ENCODE data around the gene H6PD. TPM values are rescaled to one million over a fixed set of nuclear protein-coding genes. Genes with fewer than 3 reads are reported as not detected.

The H6PD gene
- total and polyA plus RNA-seq, 7 donors, result 5.8 to 56.8 (median 23.4) TPM

GRCh38 chr1:9190234-9190633, 44.3 kb upstream of the H6PD start:
- Histone ChIP-seq H3K4me3 (no peak overlapping the region), H3K9me3 (no peaks in the 10 kb centered on the region), H3K36me3 (ENCODE audit: insufficient read depth in 1 of 2, low read depth in 1 of 2) (no peaks in the 10 kb centered on the region), H3K4me1 (no peaks in the 10 kb centered on the region), H3K27me3 (ENCODE audit: insufficient read depth in 3 of 3, low read length in 2 of 3) (no peaks in the 10 kb centered on the region), H3K27ac (no peak overlapping the region)
- 92 to 97% (median 94%) methylated on average over 5 of the region's 5 CpGs for WGBS, 3 donors
- no peak for DNase-seq
- TF ChIP-seq CTCF (IDR thresholded peaks at IDR 0.05), result no peak
- intact Hi-C loops (cut with DNase I), result no loop called here
- no peak for ATAC-seq

- no peaks in the 10 kb centered on the region for H3K27me3 ChIP-seq (ENCODE audit: insufficient read depth in 3 of 3, low read length in 2 of 3)
- no peak overlapping the region for H3K27ac ChIP-seq
- 60 to 67% (median 64%) methylated on average over 10 of the region's 10 CpGs for WGBS, 3 donors
- DNase-seq, result no peak
- intact Hi-C loops (cut with DNase I), result no loop called here
- H3K4me1 ChIP-seq, result peaks cover 7% of the 10 kb centered on the region
- no peak overlapping the region for H3K4me3 ChIP-seq
- ATAC-seq, result no peak
- no peaks in the 10 kb centered on the region for H3K36me3 ChIP-seq (ENCODE audit: insufficient read depth in 1 of 2, low read depth in 1 of 2)
- H3K9me3 ChIP-seq, result no peaks in the 10 kb centered on the region
- TF ChIP-seq CTCF (IDR thresholded peaks at IDR 0.05), result no peak
Measured at GRCh38 chr1:9191231-9191630, 43.3 kb upstream of the H6PD start.

GRCh38 chr1:9192578-9193232, 41.9 kb upstream of the H6PD start:
- H3K4me3 ChIP-seq, result no peak overlapping the region
- TF ChIP-seq CTCF (IDR thresholded peaks at IDR 0.05), result no peak
- ATAC-seq, result no peak

GRCh38 chr1:9193233-9193625, 41.3 kb upstream of the H6PD start:
- no peaks in the 10 kb centered on the region for H3K36me3 ChIP-seq (ENCODE audit: insufficient read depth in 1 of 2, low read depth in 1 of 2)
- peaks cover 21% of the 10 kb centered on the region for H3K4me1 ChIP-seq
- TF ChIP-seq CTCF (IDR thresholded peaks at IDR 0.05), result no peak
- 84 to 86% (median 84%) methylated on average over 5 of the region's 5 CpGs for WGBS, 3 donors
- intact Hi-C loops (cut with DNase I), result no loop called here
- DNase-seq (no peak), ATAC-seq (no peak)
- H3K4me3 ChIP-seq, result no peak overlapping the region
- H3K9me3 ChIP-seq, result no peaks in the 10 kb centered on the region
- no peak overlapping the region for H3K27ac ChIP-seq
- H3K27me3 ChIP-seq (ENCODE audit: insufficient read depth in 3 of 3, low read length in 2 of 3), result no peaks in the 10 kb centered on the region

More at GRCh38 chr1:9192578-9193232, 41.9 kb upstream of the H6PD start:
- intact Hi-C loops (cut with DNase I), result no loop called here
- H3K27me3 ChIP-seq (ENCODE audit: insufficient read depth in 3 of 3, low read length in 2 of 3), result no peaks in the 10 kb centered on the region
- H3K9me3 ChIP-seq, result no peaks in the 10 kb centered on the region
- no peak for DNase-seq
- H3K4me1 ChIP-seq, result peaks cover 21% of the 10 kb centered on the region
- 76 to 87% (median 81%) methylated on average over 9 of the region's 9 CpGs for WGBS, 3 donors
- H3K27ac ChIP-seq, result no peak overlapping the region
- no peaks in the 10 kb centered on the region for H3K36me3 ChIP-seq (ENCODE audit: insufficient read depth in 1 of 2, low read depth in 1 of 2)

GRCh38 chr1:9194024-9194423, 40.5 kb upstream of the H6PD start:
- Histone ChIP-seq H3K4me1 (peaks cover 21% of the 10 kb centered on the region), H3K36me3 (ENCODE audit: insufficient read depth in 1 of 2, low read depth in 1 of 2) (no peaks in the 10 kb centered on the region), H3K27me3 (ENCODE audit: insufficient read depth in 3 of 3, low read length in 2 of 3) (no peaks in the 10 kb centered on the region), H3K27ac (no peak overlapping the region), H3K4me3 (no peak overlapping the region), H3K9me3 (no peaks in the 10 kb centered on the region)
- ATAC-seq (no peak), DNase-seq (no peak)
- no peak for TF ChIP-seq CTCF (IDR thresholded peaks at IDR 0.05)
- intact Hi-C loops (cut with DNase I), result no loop called here
- 76 to 89% (median 76%) methylated on average over 4 of the region's 4 CpGs for WGBS, 3 donors
